ENCODE measurements around the gene LY6G6F. TPM values are rescaled to one million over a fixed set of nuclear protein-coding genes. Genes with fewer than 3 reads are reported as not detected.

The LY6G6F gene
- total and polyA plus RNA-seq, 2 of the 13 experiments (the other 11 are each of a cell fraction or from before 2014, with no cell fraction given) = not detected

DNA sequence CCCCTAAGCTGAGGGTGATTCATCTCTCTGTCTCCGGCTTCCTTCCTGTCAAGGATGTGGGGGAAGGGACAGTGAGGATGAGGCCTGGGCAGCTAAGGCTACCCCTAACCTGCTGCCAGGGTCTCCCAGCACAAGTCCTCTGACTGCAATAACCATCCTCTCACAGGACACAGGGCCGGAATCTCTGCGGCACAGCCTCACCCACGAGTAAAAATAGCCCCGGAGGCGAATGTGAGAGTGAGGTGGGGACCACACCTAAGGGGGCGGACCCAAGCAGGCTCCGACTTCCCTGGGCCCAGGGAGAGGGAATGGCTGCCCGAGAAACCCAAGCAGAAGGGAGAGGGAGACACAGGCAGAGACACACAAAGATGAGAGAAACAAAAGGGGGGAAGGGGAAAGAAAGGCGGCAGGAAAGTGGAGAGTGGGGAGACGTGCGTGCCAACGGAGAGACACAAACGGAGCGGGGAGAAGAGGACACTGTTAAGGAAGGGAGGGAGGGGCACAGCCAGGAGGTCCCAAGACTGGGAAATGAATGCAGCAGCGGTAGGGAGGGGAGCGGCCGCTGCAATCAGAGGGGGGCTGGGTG, 28.2 kb downstream of the LY6G6F start (continued):
- TF ChIP-seq, protein P1, sequence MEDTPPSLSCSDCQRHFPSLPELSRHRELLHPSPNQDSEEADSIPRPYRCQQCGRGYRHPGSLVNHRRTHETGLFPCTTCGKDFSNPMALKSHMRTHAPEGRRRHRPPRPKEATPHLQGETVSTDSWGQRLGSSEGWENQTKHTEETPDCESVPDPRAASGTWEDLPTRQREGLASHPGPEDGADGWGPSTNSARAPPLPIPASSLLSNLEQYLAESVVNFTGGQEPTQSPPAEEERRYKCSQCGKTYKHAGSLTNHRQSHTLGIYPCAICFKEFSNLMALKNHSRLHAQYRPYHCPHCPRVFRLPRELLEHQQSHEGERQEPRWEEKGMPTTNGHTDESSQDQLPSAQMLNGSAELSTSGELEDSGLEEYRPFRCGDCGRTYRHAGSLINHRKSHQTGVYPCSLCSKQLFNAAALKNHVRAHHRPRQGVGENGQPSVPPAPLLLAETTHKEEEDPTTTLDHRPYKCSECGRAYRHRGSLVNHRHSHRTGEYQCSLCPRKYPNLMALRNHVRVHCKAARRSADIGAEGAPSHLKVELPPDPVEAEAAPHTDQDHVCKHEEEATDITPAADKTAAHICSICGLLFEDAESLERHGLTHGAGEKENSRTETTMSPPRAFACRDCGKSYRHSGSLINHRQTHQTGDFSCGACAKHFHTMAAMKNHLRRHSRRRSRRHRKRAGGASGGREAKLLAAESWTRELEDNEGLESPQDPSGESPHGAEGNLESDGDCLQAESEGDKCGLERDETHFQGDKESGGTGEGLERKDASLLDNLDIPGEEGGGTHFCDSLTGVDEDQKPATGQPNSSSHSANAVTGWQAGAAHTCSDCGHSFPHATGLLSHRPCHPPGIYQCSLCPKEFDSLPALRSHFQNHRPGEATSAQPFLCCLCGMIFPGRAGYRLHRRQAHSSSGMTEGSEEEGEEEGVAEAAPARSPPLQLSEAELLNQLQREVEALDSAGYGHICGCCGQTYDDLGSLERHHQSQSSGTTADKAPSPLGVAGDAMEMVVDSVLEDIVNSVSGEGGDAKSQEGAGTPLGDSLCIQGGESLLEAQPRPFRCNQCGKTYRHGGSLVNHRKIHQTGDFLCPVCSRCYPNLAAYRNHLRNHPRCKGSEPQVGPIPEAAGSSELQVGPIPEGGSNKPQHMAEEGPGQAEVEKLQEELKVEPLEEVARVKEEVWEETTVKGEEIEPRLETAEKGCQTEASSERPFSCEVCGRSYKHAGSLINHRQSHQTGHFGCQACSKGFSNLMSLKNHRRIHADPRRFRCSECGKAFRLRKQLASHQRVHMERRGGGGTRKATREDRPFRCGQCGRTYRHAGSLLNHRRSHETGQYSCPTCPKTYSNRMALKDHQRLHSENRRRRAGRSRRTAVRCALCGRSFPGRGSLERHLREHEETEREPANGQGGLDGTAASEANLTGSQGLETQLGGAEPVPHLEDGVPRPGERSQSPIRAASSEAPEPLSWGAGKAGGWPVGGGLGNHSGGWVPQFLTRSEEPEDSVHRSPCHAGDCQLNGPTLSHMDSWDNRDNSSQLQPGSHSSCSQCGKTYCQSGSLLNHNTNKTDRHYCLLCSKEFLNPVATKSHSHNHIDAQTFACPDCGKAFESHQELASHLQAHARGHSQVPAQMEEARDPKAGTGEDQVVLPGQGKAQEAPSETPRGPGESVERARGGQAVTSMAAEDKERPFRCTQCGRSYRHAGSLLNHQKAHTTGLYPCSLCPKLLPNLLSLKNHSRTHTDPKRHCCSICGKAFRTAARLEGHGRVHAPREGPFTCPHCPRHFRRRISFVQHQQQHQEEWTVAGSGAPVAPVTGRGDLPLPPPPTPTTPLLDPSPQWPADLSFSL (CRISPR knock-in tag; IDR thresholded peaks at IDR 0.05) = peak; percentile 56; the same call in 1 of the 2 replicates
- TF ChIP-seq, protein P2, sequence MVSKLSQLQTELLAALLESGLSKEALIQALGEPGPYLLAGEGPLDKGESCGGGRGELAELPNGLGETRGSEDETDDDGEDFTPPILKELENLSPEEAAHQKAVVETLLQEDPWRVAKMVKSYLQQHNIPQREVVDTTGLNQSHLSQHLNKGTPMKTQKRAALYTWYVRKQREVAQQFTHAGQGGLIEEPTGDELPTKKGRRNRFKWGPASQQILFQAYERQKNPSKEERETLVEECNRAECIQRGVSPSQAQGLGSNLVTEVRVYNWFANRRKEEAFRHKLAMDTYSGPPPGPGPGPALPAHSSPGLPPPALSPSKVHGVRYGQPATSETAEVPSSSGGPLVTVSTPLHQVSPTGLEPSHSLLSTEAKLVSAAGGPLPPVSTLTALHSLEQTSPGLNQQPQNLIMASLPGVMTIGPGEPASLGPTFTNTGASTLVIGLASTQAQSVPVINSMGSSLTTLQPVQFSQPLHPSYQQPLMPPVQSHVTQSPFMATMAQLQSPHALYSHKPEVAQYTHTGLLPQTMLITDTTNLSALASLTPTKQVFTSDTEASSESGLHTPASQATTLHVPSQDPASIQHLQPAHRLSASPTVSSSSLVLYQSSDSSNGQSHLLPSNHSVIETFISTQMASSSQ (IDR thresholded peaks at IDR 0.05; ENCODE audit: low read depth) = no peak
- TF ChIP-seq, protein P2 (CRISPR knock-in tag; IDR thresholded peaks at IDR 0.05; ENCODE audit: borderline replicate concordance) = no peak
- TF ChIP-seq MEIS2 (CRISPR knock-in tag; IDR thresholded peaks at IDR 0.05) (0 out of 2 replicates have a peak, but pooled peaks have one; percentile 45), LCORL (IDR thresholded peaks at IDR 0.05) (no peak), LCORL (CRISPR knock-in tag; IDR thresholded peaks at IDR 0.05) (0 out of 2 replicates have a peak, but pooled peaks have one; percentile 13), ZFP41 (CRISPR knock-in tag; IDR thresholded peaks at IDR 0.05; ENCODE audit: borderline replicate concordance) (no peak), KLF16 (CRISPR knock-in tag; IDR thresholded peaks at IDR 0.05) (peak in 1 of 2 experiments; percentile 59; a peak in 1 of 4 replicates), SKI (IDR thresholded peaks at IDR 0.05; ENCODE audit: partially characterized antibody) (no peak), ASH2L (IDR thresholded peaks at IDR 0.05; ENCODE audit: insufficient read length, low read depth, low read length) (peak; percentile 19)
- TF ChIP-seq, protein P3, sequence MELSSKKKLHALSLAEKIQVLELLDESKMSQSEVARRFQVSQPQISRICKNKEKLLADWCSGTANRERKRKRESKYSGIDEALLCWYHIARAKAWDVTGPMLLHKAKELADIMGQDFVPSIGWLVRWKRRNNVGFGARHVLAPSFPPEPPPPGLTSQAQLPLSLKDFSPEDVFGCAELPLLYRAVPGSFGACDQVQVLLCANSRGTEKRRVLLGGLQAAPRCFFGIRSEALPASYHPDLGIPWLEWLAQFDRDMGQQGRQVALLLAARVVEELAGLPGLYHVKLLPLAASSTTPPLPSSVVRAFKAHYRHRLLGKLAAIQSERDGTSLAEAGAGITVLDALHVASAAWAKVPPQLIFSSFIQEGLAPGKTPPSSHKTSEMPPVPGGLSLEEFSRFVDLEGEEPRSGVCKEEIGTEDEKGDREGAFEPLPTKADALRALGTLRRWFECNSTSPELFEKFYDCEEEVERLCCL (CRISPR knock-in tag; IDR thresholded peaks at IDR 0.05; ENCODE audit: borderline replicate concordance) = no peak
- TF ChIP-seq, protein P4, sequence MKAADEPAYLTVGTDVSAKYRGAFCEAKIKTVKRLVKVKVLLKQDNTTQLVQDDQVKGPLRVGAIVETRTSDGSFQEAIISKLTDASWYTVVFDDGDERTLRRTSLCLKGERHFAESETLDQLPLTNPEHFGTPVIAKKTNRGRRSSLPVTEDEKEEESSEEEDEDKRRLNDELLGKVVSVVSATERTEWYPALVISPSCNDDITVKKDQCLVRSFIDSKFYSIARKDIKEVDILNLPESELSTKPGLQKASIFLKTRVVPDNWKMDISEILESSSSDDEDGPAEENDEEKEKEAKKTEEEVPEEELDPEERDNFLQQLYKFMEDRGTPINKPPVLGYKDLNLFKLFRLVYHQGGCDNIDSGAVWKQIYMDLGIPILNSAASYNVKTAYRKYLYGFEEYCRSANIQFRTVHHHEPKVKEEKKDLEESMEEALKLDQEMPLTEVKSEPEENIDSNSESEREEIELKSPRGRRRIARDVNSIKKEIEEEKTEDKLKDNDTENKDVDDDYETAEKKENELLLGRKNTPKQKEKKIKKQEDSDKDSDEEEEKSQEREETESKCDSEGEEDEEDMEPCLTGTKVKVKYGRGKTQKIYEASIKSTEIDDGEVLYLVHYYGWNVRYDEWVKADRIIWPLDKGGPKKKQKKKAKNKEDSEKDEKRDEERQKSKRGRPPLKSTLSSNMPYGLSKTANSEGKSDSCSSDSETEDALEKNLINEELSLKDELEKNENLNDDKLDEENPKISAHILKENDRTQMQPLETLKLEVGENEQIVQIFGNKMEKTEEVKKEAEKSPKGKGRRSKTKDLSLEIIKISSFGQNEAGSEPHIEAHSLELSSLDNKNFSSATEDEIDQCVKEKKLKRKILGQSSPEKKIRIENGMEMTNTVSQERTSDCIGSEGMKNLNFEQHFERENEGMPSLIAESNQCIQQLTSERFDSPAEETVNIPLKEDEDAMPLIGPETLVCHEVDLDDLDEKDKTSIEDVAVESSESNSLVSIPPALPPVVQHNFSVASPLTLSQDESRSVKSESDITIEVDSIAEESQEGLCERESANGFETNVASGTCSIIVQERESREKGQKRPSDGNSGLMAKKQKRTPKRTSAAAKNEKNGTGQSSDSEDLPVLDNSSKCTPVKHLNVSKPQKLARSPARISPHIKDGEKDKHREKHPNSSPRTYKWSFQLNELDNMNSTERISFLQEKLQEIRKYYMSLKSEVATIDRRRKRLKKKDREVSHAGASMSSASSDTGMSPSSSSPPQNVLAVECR (CRISPR knock-in tag; IDR thresholded peaks at IDR 0.05; ENCODE audit: borderline replicate concordance) = peak; percentile 49; the same call in 1 of the 2 replicates
